ENCODE data around the gene HOXA4. TPM values are rescaled to one million over a fixed set of nuclear protein-coding genes. Genes with fewer than 3 reads are reported as not detected.

Gene HOXA4
- total and polyA plus RNA-seq, 2 of the 8 experiments (the other 6 are each of a cell fraction or from before 2014, with no cell fraction given), result not detected

DNA sequence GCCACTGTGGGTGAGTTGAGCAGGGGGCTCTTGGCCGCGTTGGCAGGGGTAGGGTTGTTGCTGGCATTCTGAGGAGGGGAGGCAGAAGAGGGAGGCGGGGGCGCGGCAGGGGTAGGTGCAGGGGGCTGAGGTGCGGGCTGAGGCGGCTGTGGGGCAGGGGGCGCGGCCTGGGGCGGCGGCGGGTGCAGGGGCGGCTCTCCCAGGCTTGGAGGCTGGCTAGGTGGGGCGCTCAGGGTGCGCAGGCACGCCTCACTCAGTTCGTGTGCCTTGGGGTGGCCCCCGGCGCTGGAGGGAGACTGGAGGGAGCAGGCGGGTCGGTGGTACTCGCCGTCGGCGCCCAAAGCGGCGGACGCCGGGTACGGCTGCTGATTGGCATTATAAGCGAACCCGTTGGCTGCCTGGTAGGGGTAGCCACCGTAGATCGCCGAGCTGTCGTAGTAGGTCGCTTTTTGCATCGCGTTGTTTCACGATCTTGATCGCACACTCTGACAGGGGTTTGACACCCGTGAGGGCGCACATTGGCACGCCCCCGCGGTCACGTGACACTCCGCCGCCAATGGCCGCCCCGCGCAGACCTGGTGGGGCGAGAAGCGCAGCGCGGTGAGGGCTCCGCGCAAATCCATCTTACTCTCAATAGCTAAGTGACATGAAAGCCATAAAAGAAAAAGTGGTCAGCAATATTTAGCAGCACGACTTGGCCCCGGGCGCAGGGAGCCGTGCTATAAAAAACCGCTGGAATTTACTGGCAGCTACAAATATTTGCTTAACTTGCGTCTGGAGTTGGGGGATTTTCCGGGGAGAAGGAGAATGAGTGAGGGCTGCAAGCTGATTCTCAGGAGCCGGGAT lies 20.1 kb downstream of the HOXA4 start:
- WGBS, 2 experiments (ENCODE audit: extremely low coverage in 1 of 2, insufficient coverage in 1 of 2, insufficient read length in 1 of 2, insufficient replicate concordance in 2 of 2, low coverage in 1 of 2, low lambda C conversion rate in 2 of 2, missing lambda C conversion rate in 1 of 2), result 5% methylated on average over 51 of the region's 66 CpGs; no CpG with 5 or more reads in 1 of the 2 experiments
- Histone ChIP-seq H2BK120ac (replicated peaks; ENCODE audit: low read depth, low read length) (no peak overlapping the region), H2BK5ac (ENCODE audit: low read depth, low read length) (no peak overlapping the region), H3K23me2 (ENCODE audit: low read depth, low read length) (no peaks in the 10 kb centered on the region), H2AFZ (ENCODE audit: low read length) (no peak overlapping the region), H3K79me1 (ENCODE audit: low read depth, low read length) (no peaks in the 10 kb centered on the region), H3K4me2 (ENCODE audit: insufficient read depth in 1 of 2, low read depth in 2 of 2, low read length in 2 of 2) (peak overlapping the region; percentile 51 to 70), H3K56ac (replicated peaks; ENCODE audit: insufficient read length, low read depth, low read length) (no peak overlapping the region), H3K27ac (ENCODE audit: low read depth, low read length) (no peak overlapping the region), H3K14ac (ENCODE audit: insufficient read length) (no peak overlapping the region), H2BK20ac (ENCODE audit: low read length) (no peak overlapping the region), H3K4ac (replicated peaks; ENCODE audit: insufficient read length, low read depth, low read length) (no peak overlapping the region), H3K36me3 (ENCODE audit: control insufficient read depth in 2 of 4, insufficient read depth in 4 of 4, low read length in 3 of 4) (peaks cover 0 to 3% (median 0%) of the 10 kb centered on the region in 4 experiments; a peak in 2 of 8 replicates), H4K5ac (ENCODE audit: insufficient read length, low read depth, low read length) (no peak overlapping the region), H2BK12ac (ENCODE audit: low read depth, low read length) (no peak overlapping the region), H4K91ac (replicated peaks; ENCODE audit: insufficient read length, low read length) (no peak overlapping the region), H4K8ac (ENCODE audit: extremely low read depth, insufficient read depth, low read length) (no peak overlapping the region), H3K4me1 (replicated peaks in 1 of 4; ENCODE audit: control insufficient read depth in 3 of 4, insufficient read depth in 4 of 4, low read length in 3 of 4) (peaks cover 0 to 22% (median 8%) of the 10 kb centered on the region in 4 experiments; a peak in 5 of 7 replicates), H3K79me2 (ENCODE audit: control insufficient read depth in 1 of 2, insufficient read depth in 2 of 2, low read length in 2 of 2) (no peaks in the 10 kb centered on the region), H2BK15ac (ENCODE audit: low read length) (no peak overlapping the region), H3K9me3 (ENCODE audit: insufficient read depth in 2 of 2, low read depth in 1 of 2, low read length in 1 of 2) (no peaks in the 10 kb centered on the region), H3K18ac (ENCODE audit: extremely low read depth, low read length) (no peak overlapping the region), H3K4me3 (ENCODE audit: extremely low read depth in 1 of 4, insufficient read depth in 2 of 4, low read depth in 3 of 4, low read length in 4 of 4) (peak overlapping the region in 3 of 4 experiments; percentile 11 to 46 (median 23); a peak in 5 of 8 replicates), H3K27me3 (replicated peaks in 1 of 4; ENCODE audit: control insufficient read depth in 3 of 4, extremely low read depth in 1 of 4, insufficient read depth in 3 of 4, low read length in 3 of 4) (peaks cover 93 to 98% (median 97%) of the 10 kb centered on the region in 4 experiments), H3K23ac (ENCODE audit: insufficient read length) (no peak overlapping the region), H4K20me1 (replicated peaks in 1 of 2; ENCODE audit: control insufficient read depth in 1 of 2, insufficient read depth in 2 of 2, low read length in 2 of 2) (peaks cover 27 to 33% of the 10 kb centered on the region in 2 experiments), H2AK5ac (ENCODE audit: low read depth, low read length) (no peak overlapping the region), H3K9ac (replicated peaks in 1 of 4; ENCODE audit: extremely low read depth in 1 of 4, low read depth in 3 of 4, low read length in 3 of 4) (no peak overlapping the region)
- ChIA-PET CTCF (ENCODE audit: partially characterized antibody) (interaction anchor here (0.7 to 4.1 kb wide), 17 partner anchors 9 to 958 kb away, joined by 3 to 14 read pairs (median 4); partner anchors contain the start of genes HOXA5, HOXA7 and NFE2L3), POLR2A (ENCODE audit: partially characterized antibody) (interaction anchor here (0.7 kb wide), 1 partner anchor 14 kb away, joined by 3 read pairs; no protein-coding TSS in a partner anchor)
- no peak for FAIRE-seq
- DNase-seq (ENCODE audit: low read depth in 1 of 2, low spot score in 2 of 2), result peak in 1 of 2 experiments; percentile 83
- no peak for TF ChIP-seq HDAC6 (IDR thresholded peaks at IDR 0.05; ENCODE audit: low read depth, low read length)
- TF ChIP-seq SUZ12 (IDR thresholded peaks at IDR 0.05; ENCODE audit: low read length), result peak; percentile 76
- TF ChIP-seq, protein P1, sequence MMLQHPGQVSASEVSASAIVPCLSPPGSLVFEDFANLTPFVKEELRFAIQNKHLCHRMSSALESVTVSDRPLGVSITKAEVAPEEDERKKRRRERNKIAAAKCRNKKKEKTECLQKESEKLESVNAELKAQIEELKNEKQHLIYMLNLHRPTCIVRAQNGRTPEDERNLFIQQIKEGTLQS (IDR thresholded peaks at IDR 0.05; ENCODE audit: insufficient read depth, low read depth, low read length), result 0 out of 2 replicates have a peak, but pooled peaks have one; percentile 28
- peak; percentile 90 for TF ChIP-seq USF2 (IDR thresholded peaks at IDR 0.05; ENCODE audit: low read length)
- TF ChIP-seq SIN3A (conservative IDR thresholded peaks at IDR 0.05 in 1 of 2, IDR thresholded peaks at IDR 0.05 in 1 of 2; ENCODE audit: low read depth in 1 of 2, low read length in 2 of 2), result no peak
- TF ChIP-seq KDM4A (IDR thresholded peaks at IDR 0.05; ENCODE audit: low read depth, low read length, severe bottlenecking), result peak; percentile 51
- peak; percentile 87 for TF ChIP-seq EZH2 (IDR thresholded peaks at IDR 0.05; ENCODE audit: low read depth, low read length, severe bottlenecking)
